ENCODE measurements around the gene AADAC.
"Not testable (repeated sequence)": the region's sequence is repeated elsewhere in the genome, so short reads cannot be mapped to it uniquely, and the experiment has no call there.

Gene AADAC, protein sequence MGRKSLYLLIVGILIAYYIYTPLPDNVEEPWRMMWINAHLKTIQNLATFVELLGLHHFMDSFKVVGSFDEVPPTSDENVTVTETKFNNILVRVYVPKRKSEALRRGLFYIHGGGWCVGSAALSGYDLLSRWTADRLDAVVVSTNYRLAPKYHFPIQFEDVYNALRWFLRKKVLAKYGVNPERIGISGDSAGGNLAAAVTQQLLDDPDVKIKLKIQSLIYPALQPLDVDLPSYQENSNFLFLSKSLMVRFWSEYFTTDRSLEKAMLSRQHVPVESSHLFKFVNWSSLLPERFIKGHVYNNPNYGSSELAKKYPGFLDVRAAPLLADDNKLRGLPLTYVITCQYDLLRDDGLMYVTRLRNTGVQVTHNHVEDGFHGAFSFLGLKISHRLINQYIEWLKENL

DNA sequence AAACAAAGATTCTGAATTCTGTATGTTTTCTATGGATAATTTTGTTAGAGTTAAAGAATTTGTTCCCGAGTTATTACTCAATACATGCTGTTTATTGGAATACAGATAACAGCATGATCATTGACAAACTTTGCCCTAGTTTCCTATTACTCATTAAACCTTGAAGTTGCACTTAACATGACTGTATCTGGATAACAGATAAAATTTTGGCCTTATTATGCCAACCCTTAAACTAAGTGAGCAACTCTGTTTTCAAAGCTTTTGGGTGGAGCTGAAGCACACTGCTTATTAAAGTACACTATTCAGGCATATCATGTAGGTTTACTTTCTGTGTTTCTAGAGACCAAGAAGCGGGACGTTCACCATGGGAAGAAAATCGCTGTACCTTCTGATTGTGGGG lies at the start of gene AADAC:
Gene AADAC, plus strand, starts transcription at position 318 of the 400 bp plus-strand sequence. Its CDS starts 47 bp downstream, at position 365.
- DNase-seq, result no peak

DNA sequence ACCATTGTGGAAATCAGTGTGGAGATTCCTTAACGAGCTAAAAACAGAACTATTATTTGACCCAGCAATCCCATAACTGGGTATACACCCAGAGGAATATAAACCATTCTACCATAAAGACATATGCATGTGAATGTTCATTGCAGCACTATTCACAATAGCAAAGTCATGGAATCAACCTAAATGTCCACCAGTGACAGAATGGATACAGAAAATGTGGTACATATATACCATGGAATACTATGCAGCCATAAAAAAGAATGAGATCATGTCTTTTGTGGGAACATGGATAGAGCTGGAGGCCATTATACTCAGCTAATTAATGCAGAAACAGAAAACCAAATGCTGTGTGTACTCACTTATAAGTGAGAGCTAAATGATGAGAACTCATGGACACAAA lies 49.2 kb upstream of the AADAC start:
- DNase-seq, result not testable (repeated sequence)

DNA sequence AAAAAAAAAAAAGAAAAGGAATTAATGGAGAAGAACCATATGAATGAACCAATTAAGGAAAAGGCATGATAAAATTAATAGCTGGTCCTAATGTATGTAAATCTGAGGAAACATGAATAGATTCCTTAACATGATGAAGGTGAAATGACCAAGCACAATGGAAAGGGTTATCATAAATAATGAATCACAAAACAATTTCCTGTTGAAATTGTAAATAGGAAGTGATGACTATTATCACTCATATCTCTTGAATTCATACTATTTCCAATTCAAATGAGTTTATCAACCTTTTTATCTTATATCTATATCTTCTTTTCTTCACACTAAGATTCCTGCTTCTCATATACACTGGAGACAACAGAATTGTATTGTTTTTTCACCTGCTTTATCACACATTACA lies 48.2 kb upstream of the AADAC start:
- DNase-seq, result no peak

DNA sequence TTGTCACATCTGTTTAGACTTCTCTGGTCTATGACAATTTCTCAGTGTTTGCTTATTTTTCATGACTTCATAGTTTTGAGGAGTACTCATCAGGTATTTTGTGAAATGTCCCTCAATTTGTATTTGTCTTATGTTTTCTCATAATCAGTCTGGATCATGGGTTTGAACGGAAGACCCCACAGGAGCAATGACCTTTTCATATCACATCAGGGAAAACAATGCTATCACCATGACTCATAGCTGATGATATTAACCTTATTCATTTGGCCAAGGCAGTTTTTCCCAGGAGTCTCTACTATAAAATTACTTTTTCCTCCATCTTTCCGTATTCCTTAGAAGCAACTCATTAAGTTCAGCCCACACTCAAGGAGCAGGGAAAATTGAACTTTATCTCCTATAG lies 47.5 kb upstream of the AADAC start:
- no peak for DNase-seq

DNA sequence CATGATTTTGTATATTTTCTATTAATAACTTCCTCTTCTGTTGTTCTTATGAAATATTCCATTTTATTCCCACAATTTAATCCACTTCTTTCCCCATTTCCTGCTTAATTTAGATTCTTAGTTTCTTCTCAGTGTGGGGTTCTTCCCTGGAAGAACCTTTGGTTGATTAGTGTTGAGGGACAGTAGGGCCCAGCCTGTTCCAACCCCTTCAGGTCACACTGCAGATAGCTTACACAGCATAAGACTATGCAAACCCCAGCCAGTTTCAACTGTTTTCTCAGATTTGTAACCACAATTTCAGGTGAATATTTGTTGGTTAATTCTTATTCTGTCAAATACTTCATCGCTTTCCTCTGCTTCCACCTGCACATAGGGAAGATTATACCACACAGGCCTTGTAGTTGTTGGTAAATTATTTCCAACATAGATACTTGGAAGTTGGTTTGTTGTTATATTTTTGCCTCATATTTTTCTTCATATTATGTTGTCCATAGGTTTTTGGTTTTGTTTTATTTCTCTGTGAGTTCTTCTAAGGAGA lies 45.5 kb upstream of the AADAC start:
- no peak for DNase-seq

DNA sequence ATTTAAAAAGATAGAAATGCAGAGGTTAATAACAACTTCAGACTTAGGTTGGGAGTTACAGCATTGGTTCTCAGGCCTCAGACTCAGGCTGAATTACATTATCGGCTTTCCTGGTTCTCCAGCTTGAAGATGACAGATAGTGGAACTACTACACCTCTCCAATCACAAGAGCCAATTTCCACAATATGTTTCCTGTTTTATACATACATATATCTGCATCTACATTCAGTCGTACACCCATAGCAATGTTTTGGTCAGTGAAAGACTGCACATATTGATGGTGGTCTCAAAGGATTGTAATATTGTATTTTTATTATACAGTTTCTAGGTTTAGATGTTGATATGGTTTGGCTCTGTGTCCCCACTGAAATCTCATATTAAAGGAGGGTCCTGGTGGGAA lies 44.7 kb upstream of the AADAC start:
- no peak for DNase-seq

DNA sequence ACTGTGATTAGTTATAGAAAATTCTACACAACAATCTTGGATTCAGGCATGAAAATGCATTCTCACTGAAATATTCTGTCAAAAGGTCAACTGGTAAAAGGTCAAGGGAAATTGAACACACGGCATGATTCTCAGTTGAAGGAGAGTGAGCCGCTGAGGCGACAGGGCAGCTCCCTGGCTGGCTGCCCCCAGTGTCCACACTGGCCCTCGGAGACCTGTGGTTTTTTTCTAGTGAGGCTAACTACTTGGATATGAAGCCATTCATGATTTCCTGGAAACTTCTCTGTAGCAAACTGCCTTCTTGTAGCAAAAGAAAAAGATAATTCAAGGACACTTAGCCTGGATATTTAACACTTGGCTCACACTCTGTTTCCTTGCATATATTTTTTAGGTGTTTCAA lies 43.0 kb upstream of the AADAC start:
- DNase-seq, result no peak

DNA sequence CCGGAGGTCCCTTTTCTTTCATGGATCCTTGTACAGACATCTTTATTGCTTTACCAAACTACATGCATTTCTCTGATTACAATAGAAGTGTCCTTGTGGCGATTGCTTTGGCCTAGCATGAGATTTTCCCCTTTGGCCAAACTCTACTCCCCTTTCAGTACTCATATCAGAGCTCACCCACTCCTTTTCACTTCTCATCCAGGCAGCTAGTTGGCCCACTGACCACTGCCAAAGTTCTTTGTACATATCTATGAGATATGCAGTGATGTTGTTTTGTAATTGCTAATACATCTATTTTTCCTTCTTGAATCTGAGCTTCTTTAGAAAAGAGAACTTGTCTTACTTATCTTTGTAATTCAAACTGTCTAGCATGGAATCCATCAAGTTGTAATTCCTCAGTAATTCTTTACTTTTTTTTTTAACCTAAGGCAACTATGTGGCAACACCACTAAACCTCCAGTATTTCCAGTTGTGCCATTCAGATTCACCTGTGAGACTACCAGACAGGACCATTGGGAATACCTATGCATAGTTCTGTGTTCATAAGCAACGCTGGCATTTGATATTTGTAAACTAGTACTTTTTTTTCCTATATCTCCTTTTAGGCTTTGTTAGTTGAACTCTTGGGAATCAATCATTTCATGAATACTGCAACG lies 41.0 kb upstream of the AADAC start:
- no peak for DNase-seq

DNA sequence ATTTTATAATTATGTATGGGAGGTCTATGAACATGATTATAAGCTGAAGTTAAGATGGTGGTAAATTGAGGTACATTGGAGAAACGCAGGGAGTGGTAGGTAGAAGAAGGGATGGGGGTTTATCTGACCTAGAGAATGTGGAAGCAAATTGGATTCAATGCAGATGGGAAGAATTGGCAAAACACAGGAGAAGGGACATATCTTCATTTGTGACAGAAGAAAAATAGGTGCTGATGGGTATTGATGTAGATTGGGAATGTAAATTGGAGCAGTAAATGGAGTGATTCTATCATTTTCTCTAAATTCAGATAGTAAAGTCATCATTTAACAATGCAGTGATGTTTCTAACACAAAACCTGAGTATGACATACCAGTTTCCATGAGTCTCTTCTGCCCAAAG lies 39.7 kb upstream of the AADAC start:
- DNase-seq, result no peak

DNA sequence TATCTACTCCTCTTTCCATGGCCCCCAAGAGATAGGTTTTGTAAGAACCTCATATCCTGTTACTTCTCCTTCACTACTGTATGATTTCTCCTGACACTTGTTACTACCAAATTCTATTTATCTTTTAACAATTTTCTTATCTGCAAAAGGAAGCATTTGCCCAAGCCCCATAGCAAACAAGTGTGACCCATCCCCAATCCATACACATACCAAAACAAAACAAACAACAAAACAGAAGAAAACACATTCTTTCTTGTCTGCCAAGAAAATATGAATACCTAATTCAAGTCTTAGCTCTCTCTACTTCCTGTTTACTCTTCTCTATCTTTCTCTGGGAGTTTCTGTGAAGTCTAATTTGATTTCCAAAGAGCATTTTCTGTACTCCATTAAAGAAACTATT lies 39.0 kb upstream of the AADAC start:
- DNase-seq, result no peak

DNA sequence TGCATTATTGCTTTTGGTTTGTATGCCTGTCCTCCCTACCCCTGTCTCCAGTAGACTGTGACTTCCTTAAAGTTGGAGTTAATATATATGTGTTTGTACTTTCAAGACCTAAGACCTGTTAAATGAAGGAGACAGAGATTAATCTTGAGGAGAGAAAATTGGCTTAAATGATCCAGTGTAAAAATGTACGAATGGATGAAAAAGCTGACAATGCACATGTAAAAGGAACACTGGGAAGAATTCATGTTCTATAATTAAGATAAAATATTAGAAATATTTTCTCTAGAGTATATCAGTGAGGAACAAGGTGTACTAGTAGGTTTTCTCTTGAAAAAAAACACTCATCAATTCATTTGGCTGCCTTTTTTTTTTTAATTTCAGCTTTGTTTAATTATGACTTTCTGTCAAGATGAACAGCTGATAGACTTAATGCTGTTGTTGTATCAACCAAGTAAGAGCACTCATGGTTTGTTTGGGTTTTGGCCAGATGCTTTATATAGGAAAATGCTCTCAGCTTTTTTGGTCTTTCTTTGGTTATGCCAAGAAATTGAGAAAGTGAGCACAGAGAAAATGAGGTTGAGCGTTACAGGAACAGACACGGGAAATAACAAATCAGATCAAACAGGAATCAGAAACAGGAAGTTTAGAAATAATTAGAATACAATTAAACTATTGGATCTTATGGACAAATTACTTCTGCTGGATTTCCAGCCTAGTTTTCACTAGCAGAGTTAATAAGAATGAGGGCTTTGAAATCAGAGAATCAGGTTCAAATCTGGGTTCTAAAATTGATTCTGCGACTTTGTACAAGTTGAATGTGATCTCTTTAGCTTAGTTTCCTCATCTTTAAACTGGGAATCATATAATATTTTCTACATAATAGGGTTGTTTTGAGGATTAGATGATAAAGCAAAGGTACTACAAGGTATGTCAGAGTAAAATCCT lies 38.3 kb upstream of the AADAC start:
- peak; percentile 31 for DNase-seq

DNA sequence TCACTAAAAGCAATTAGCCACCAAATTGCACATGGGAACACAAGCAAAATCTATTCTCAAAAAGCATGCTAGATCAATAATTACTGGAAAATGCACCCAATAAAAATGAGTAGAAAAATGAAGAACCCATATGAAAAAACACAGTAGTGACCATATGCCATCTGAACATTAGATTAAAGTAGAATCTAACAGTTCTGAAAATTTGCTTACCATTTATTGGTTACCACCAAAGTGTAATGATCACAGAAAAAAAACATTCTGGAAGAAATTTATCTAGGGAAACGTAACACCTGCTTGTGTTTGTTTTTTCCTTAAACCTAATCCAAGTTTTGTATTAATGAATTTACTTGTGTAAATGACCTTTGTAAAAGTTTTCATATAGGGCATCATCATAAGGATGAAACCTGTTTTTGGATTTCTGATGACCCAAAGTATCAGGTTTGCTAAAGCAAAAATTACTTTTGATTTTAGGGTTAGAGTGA lies 37.6 kb upstream of the AADAC start:
- no peak for DNase-seq

DNA sequence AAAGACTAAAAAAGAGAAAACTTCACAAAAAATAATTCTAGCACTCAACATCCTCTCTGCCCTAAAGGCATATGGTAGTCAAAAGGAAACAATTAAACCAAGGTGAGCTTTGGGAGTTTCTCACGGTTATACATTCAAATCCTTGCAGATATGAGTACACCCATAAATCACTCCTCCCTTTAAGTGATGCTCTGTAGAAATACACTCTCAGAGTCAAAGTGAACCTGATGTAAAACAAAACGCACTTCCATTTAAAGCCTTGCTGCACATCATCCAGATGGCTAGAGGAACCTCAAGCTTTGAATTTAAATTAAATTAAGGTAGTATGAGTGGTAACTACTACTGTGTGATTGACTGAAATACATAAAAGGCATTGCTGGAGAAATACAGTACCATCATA lies 36.0 kb upstream of the AADAC start:
- no peak for DNase-seq

DNA sequence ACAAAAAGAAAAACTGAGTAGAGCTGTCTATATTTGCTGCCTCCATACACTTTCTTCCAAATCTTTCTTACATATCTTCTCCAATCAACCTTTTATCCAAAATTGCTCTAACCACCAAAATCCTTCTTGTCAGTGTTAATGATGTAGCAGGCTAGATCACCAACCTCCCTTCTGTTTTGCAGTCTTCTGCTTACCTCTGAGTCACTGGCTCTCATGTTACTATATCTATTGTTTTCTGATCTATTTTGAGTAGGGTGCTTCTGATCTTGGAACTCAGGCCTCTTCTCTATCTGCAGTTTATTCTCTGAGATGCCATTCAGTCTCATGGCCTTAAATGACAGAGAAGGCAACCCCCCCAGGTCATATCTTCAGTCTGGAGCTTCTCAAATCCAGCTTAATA lies 26.3 kb upstream of the AADAC start:
- no peak for DNase-seq

DNA sequence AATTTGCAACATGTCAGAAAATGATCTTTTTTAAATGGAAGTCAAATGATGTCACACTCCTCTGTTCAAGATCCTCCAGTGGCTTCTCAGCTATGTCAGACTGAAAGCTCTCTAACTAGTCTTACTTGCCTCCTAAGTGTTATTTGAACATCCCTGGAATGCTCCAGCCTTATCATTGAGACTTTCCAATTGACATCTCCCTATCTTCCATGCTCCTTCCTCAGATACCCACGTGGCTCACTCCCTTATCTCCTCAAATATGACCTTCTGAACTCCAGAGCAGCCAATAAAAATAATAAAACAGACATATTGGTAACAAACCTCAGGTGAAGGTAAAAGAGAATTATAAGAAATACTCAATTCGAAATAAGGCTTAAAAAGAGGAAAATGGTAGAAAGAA lies 25.5 kb upstream of the AADAC start:
- DNase-seq, result no peak

DNA sequence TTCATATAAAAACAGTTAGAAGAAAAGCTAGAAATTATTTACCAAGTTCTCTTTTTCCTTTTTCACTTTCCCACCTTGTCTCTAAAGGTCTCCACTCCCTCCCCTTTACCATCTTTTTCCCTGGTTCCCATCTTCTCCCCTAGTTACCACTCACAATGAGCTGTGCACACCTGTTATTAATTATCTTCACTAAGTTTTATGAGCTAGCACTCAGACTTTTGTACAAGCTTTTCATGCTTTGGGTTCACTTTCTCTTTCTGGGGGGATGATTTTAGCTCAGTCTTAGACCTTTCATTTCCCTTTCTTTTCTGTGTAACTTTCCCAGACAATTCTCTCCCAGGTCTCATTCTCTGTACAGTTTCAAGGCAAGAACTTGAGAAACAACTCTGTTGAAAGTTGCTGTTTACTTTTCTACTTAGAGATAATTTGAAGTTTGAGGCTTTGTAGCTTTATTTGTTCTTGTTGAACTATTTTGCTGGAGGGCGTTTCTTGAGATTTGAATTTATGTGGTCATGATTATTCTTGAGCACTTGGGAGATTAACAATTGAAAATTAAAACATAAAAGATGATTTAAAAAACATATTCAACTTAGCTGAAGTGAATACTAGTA lies 24.0 kb upstream of the AADAC start:
- DNase-seq, result no peak

DNA sequence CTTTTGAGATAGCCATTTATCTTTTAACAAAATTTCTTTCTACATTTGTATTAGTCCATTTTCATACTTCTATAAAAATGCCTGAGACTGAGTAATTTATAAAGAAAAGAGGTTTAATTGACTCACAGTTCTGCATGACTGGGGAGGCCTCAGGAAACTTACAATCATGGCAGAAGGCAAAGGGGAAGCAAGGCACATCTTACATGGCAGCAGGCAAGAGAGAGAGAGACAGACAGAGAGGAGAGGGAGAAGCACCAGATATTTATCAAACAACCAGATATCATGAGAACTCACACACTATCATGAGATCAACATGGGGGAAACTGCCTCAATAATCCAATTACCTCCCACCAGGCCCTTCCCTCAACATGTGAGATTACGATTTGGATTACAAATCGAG lies 23.2 kb upstream of the AADAC start:
- not testable (repeated sequence) for DNase-seq

DNA sequence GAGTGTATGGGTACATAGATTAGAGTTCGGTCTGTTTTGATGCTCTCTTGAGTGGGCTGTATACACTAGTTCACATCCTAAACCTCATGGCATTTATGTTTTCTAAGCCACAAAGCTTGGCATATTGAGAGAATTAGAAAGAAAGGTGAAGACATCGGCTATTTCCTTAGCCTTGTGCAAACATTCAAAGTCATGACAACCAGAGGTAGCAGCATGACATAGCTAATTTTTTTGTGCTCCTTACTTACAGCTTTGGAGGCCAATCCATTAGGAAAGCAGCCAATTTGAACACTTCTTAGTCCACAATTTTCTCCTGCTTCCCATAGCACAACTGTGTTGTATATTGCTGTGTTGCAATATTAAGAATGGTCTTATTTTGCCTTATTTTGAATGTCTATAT lies 21.5 kb upstream of the AADAC start:
- DNase-seq, result no peak

DNA sequence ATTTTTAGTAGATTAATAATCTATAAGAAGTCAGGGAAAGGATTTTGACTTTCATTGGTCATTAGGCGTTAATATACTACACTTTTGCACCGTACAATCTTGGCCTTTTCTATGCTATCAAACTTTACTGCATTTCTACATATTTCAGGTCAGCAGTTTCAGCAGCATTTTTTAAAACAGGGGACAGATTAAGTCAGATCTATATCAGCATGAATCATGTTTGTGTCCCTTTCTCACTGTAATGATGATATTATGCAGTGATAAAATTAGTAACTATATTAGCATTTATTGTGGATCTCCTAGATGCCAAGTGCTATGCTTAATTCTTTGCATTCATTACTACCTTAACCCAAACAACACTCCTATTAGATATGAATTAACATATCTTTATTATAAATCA lies 20.3 kb upstream of the AADAC start:
- DNase-seq, result no peak

DNA sequence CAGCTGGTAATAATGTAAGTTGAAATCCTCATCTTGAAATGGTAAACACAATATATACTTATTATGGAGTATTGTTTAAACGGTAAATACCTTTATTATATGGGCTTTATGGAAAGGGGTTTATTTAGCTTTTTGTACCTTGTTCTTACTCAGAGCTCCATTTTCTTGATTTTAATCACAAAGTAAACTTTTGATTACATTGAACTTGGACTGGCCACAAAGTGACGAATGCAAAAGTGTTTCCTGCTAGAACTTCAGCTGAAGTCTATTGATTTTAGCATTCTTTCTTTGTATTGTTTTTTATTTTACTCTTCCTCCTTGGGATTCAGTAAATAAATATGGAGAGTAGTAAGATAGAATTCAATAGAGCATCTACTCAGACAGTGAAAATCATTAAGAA lies 19.8 kb upstream of the AADAC start:
- DNase-seq, result no peak

DNA sequence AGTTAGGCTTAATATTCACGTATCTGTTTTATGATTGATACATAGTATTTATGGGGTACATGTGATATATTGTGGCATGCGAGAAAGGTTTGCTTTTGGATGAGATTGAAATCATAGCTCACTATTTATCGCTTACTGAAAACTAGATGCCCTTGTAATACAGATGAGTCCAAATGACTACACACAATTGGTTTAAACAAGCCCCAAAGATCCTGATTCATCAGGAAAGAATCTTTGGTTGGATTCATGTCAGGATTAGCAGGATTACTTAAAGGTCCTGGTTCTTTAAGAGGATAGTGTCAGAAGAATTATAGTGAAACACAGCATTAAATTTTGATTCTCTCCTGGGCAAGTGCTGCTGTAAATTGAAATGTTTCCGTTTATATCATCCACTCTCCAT lies 18.6 kb upstream of the AADAC start:
- DNase-seq, result no peak

DNA sequence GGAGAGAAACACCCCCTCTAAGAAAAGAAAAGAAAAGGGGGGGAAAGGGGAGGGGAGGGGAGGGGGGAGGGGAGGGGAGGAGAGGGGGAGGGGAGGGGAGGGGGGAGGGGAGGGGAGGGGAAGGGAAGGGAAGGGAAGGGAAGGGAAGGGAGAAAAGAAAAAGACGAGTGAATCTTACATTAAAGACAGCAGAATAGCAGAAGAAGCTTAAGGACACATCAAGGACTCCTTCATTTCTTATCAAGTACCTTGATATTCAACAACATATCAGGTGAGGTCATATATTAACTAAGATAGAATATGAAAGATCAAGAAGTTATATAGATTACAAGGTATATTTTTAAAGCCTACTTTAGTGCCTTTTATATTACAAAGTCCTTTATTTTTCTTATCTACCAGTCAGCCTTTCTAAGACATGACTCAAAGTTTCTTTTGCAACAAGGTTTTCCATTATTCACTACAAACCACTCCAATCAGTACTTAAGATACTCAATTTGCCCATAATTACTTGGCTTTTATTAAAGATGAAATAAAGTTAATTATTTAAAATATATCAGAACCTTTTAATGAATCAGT lies 17.7 kb upstream of the AADAC start:
- DNase-seq, result no peak

Data from NCI-H1105 (cell line).